ENCODE measurements around the gene UBE2H.
"Not testable (repeated sequence)": the region's sequence is repeated elsewhere in the genome, so short reads cannot be mapped to it uniquely, and the experiment has no call there.

UBE2H gene

DNA sequence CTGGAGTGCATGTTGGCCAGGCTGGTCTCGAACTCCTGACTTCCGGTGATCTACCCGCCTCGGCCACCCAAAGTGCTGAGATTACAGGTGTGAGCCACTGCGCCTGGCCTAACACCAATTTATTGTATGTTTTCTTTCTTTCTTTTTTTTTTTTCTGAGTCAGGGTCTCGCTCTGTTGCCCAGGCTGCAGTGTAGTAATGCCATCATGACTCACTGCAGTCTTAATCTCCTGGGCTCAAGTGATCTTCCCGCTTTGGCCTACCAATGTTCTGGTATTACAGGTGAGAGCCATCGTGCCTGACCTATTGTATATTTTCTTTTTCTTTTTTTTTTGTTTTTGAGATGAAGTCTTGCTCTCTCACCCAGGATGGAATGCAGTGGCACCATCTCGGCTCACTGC, 33.8 kb upstream of the UBE2H start:
- no peak overlapping the region for H3K4me3 ChIP-seq (ENCODE audit: low read depth, low read length)
- TF ChIP-seq MYC (IDR thresholded peaks at IDR 0.05; ENCODE audit: low read depth, low read length) (no peak), POLR2A (IDR thresholded peaks at IDR 0.05; ENCODE audit: extremely low read depth, insufficient read length) (no peak)
- TF ChIP-seq, protein P1, sequence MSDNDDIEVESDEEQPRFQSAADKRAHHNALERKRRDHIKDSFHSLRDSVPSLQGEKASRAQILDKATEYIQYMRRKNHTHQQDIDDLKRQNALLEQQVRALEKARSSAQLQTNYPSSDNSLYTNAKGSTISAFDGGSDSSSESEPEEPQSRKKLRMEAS (IDR thresholded peaks at IDR 0.05; ENCODE audit: low read depth, low read length), result no peak
- TF ChIP-seq, protein P2, sequence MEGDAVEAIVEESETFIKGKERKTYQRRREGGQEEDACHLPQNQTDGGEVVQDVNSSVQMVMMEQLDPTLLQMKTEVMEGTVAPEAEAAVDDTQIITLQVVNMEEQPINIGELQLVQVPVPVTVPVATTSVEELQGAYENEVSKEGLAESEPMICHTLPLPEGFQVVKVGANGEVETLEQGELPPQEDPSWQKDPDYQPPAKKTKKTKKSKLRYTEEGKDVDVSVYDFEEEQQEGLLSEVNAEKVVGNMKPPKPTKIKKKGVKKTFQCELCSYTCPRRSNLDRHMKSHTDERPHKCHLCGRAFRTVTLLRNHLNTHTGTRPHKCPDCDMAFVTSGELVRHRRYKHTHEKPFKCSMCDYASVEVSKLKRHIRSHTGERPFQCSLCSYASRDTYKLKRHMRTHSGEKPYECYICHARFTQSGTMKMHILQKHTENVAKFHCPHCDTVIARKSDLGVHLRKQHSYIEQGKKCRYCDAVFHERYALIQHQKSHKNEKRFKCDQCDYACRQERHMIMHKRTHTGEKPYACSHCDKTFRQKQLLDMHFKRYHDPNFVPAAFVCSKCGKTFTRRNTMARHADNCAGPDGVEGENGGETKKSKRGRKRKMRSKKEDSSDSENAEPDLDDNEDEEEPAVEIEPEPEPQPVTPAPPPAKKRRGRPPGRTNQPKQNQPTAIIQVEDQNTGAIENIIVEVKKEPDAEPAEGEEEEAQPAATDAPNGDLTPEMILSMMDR (IDR thresholded peaks at IDR 0.05; ENCODE audit: low read depth, low read length), result no peak
- DNase-seq (ENCODE audit: low read depth), result no peak

DNA sequence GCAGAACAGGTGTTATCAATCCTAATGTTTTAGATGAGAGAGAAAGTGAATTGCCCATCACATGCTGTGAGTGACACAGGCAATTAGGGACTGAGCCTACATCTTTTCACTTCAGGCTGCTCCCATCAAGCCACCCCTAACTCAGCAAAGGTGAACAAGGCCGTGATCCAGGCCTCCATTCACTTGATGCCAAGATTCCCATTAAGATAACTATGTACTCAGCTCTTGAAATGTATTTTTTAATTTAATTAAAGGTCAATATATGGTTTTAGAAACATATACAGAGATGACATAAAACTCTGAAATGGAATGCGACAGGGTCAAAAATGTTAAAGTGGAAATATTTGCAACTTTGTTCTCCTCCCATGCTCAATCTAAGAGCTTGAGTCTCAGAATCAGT, 27.9 kb upstream of the UBE2H start:
- no peak for DNase-seq (ENCODE audit: low read depth)
- TF ChIP-seq POLR2A (IDR thresholded peaks at IDR 0.05; ENCODE audit: extremely low read depth, insufficient read length) (no peak), MYC (IDR thresholded peaks at IDR 0.05; ENCODE audit: low read depth, low read length) (no peak)
- TF ChIP-seq, protein P2 (IDR thresholded peaks at IDR 0.05; ENCODE audit: low read depth, low read length), result no peak
- TF ChIP-seq, protein P1 (IDR thresholded peaks at IDR 0.05; ENCODE audit: low read depth, low read length), result no peak
- H3K4me3 ChIP-seq (ENCODE audit: low read depth, low read length), result no peak overlapping the region

DNA sequence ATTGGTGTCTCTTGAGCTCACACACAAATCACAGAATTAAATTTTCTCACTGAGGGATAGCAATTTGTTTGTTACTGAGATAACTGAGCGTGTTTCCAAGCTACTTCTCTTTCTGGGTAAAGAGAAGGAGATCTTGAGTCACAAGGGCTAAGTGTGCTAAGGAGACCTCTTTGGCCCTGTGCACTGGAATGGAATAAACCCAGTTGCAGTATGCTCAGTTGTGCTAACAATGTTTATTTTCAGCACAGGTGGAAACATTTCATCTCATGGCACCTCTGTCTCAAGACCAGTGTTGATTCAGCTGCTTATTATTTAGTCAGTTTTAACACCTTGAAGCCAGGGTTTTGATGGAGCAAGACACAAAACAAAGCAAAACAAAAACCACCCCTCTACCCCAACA, 22.5 kb upstream of the UBE2H start:
- no peak overlapping the region for H3K4me3 ChIP-seq (ENCODE audit: low read depth, low read length)
- no peak for DNase-seq (ENCODE audit: low read depth)
- no peak for TF ChIP-seq POLR2A (IDR thresholded peaks at IDR 0.05; ENCODE audit: extremely low read depth, insufficient read length)

DNA sequence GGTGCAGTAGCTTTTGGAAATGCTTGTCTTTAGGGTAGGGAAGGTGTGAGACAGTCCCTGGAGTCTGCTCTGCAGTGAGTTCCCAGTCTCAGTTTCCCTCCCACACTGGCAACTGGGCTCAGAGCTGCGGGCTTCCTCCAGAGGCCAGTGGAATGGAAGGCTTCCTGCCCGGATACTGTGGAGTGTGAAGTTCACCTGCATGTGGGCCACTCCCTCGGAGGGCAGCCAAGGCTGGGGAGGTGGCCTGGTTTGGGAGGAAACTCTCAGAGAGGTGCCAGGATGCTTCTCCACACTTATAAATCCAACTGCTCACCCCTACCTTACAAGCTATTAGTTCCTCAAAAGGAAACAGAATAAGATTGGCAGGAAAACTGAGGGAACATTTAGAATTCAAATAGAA, 18.1 kb upstream of the UBE2H start:
- TF ChIP-seq MYC (IDR thresholded peaks at IDR 0.05; ENCODE audit: low read depth, low read length), result no peak
- TF ChIP-seq, protein P2 (IDR thresholded peaks at IDR 0.05; ENCODE audit: low read depth, low read length), result no peak
- TF ChIP-seq POLR2A (IDR thresholded peaks at IDR 0.05; ENCODE audit: extremely low read depth, insufficient read length), result no peak
- TF ChIP-seq, protein P1 (IDR thresholded peaks at IDR 0.05; ENCODE audit: low read depth, low read length), result no peak
- no peak for DNase-seq (ENCODE audit: low read depth)
- H3K4me3 ChIP-seq (ENCODE audit: low read depth, low read length), result no peak overlapping the region

DNA sequence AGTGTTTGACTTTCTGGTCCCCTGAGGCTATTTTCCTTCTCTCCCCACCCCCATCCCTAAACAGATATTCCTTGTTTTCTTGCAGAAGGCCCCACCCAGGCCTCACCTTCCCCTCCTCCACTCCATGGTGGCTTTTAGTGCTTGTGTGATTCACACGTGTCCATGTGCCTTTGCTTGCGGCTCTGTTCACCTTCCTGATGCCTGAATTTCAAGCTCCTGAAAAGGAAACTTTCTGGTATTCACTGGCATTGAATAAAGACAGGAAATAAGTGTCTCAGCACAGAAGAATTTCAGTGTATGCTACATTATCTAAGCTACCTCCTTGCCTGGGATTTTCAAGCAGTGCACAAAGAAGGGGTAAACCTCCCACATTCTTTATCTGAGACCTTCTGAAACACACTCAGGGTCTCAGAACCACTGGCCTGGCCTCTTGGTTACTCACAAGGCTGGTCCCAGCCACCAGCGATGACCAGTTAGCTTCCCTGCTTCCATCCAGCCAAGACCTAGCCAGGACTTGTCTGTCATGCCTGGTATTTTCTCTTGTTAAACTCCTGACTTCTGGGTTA, 17.2 kb upstream of the UBE2H start:
- TF ChIP-seq, protein P1 (IDR thresholded peaks at IDR 0.05; ENCODE audit: low read depth, low read length), result no peak
- TF ChIP-seq, protein P2 (IDR thresholded peaks at IDR 0.05; ENCODE audit: low read depth, low read length), result no peak
- DNase-seq (ENCODE audit: low read depth), result no peak
- H3K4me3 ChIP-seq (ENCODE audit: low read depth, low read length), result no peak overlapping the region

DNA sequence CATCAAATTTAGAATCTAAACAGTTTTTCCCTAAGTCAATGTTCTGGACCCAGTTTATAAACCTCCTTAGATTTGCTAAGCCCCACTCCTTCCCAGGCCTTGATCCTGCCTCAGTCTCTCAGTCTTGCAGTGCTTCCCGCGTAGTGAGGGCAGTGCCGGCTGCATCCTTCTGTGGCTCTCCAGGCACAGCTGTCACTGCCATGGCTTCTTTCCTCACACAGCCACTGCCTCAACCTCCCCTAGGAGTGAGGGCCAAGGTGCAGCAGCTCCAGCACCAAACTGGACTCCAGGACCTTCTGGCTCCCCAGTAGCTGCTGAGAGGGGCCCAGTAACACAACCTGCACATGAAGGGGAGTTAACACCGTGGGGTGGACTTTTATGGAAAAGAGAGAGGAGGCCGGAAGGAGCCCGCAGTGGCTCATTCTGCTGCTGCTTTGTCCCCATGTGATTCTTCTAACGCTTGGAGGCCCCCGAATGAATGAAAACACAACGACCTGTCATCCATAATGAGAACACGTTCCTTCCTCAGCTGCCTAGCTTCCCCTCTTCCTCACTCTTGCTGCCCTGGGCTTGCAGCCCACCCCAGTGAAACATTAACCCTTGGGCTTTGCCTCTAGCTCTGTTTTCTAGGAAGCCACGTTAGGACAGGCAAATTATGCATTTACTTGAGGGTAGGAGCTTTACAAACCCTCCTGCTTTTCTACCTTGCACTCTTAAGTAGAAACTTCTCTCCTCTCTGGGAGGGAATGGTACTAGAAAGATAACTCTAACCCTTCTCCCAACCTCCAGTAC, 16.0 kb upstream of the UBE2H start:
- TF ChIP-seq, protein P2 (IDR thresholded peaks at IDR 0.05; ENCODE audit: low read depth, low read length), result no peak
- TF ChIP-seq, protein P1 (IDR thresholded peaks at IDR 0.05; ENCODE audit: low read depth, low read length), result no peak
- TF ChIP-seq MYC (IDR thresholded peaks at IDR 0.05; ENCODE audit: low read depth, low read length) (no peak), POLR2A (IDR thresholded peaks at IDR 0.05; ENCODE audit: extremely low read depth, insufficient read length) (no peak)
- H3K4me3 ChIP-seq (ENCODE audit: low read depth, low read length), result no peak overlapping the region
- DNase-seq (ENCODE audit: low read depth), result no peak

DNA sequence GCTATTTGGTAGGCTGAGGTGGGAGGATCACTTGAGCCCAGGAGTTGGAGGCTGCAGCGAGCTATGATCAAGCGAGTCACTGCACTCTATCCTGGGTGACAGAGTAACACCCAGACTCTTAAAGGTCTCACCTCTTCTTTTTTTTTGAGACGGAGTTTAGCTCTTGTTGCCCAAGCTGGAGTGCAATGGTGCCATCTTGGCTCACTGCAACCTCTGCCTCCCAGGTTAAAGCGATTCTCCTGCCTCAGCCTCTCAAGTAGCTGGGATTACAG, 7.4 kb upstream of the UBE2H start:
- not testable (repeated sequence) for H3K4me3 ChIP-seq (ENCODE audit: low read depth, low read length); DNase-seq (ENCODE audit: low read depth)

Measured in NB4 (cell line).